Peyer's patch (tissue), 4 donors: Measurements from ENCODE around the gene NCAM2. TPM values are rescaled to one million over a fixed set of nuclear protein-coding genes. Genes with fewer than 3 reads are reported as not detected.

Experiments used
- DNase-seq, 3 donors: peaks; one replicate each; pipeline ENCODE4 v3.0.0-alpha.2; 2017 to 2019
- H3K27ac ChIP-seq, 4 donors: fragments of 200-600 bp; sonication (generic); one replicate each; pipeline ENCODE4 v1.5.1; 2016 to 2019
- H3K27me3 ChIP-seq, 2 donors: fragments of 200-600 bp; sonication (generic); one replicate each; pipeline ENCODE4 v1.5.1; 2019
- H3K36me3 ChIP-seq, 3 donors: fragments of 200-600 bp; sonication (generic); one replicate each; pipeline ENCODE4 v1.5.1; 2016 to 2019
- H3K4me1 ChIP-seq, 4 donors: fragments of 200-600 bp; sonication (generic); one replicate each; pipeline ENCODE4 v1.5.1; 2016 to 2019
- H3K4me3 ChIP-seq, 4 donors: fragments of 200-600 bp; sonication (generic); 1 replicate in 3 of 4; 2 replicates in 1 of 4; pipeline ENCODE4 v1.5.1; 2016 to 2019; ENCODE audit warnings: mild to moderate bottlenecking in 1 of 4
- H3K9me3 ChIP-seq, 4 donors: fragments of 200-600 bp; sonication (generic); one replicate each; pipeline ENCODE4 v1.5.1; 2016 to 2019; ENCODE audit warnings: mild to moderate bottlenecking in 1 of 4
- POLR2A ChIP-seq, 2 donors: fragments of 450-650 bp; IDR thresholded peaks; one replicate each; pipeline ENCODE4 v1.5.1; 2017; ENCODE audit warnings: antibody characterized with exemption in 2 of 2, mild to moderate bottlenecking in 2 of 2, moderate library complexity in 2 of 2
- total RNA-seq, 4 donors: library from RNA; depleted of rRNA; stranded (reverse); fragments of >200 nt; gene quantifications; one replicate each; pipeline ENCODE4 v1.1.0, GENCODE V29; 2016
- TF ChIP-seq, protein P1 (sequence below), 6 experiments: fragments of 450-650 bp in 4 of 6; fragments of 200-600 bp in 2 of 6; sonication (generic) in 1 of 6; IDR thresholded peaks; one replicate each; pipeline ENCODE4 v1.5.1; 2017 to 2019; ENCODE audit warnings: antibody characterized with exemption in 6 of 6, mild to moderate bottlenecking in 3 of 6, moderate library complexity in 1 of 6

Gene NCAM2
- total RNA-seq, 4 donors from 2014 or later: 0.13 to 5.8 (median 0.60) TPM

- Histone ChIP-seq H3K27ac (no peak overlapping the region), H3K4me3 (no peak overlapping the region), H3K9me3 (no peaks in the 10 kb centered on the region), H3K27me3 (no peaks in the 10 kb centered on the region), H3K36me3 (no peaks in the 10 kb centered on the region), H3K4me1 (no peaks in the 10 kb centered on the region)
- TF ChIP-seq POLR2A (IDR thresholded peaks at IDR 0.05): no peak
- TF ChIP-seq, protein P1, sequence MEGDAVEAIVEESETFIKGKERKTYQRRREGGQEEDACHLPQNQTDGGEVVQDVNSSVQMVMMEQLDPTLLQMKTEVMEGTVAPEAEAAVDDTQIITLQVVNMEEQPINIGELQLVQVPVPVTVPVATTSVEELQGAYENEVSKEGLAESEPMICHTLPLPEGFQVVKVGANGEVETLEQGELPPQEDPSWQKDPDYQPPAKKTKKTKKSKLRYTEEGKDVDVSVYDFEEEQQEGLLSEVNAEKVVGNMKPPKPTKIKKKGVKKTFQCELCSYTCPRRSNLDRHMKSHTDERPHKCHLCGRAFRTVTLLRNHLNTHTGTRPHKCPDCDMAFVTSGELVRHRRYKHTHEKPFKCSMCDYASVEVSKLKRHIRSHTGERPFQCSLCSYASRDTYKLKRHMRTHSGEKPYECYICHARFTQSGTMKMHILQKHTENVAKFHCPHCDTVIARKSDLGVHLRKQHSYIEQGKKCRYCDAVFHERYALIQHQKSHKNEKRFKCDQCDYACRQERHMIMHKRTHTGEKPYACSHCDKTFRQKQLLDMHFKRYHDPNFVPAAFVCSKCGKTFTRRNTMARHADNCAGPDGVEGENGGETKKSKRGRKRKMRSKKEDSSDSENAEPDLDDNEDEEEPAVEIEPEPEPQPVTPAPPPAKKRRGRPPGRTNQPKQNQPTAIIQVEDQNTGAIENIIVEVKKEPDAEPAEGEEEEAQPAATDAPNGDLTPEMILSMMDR (IDR thresholded peaks at IDR 0.05): no peak
- DNase-seq: no peak
Measured at GRCh38 chr21:21114461-21114860, 116.3 kb downstream of the NCAM2 start.

GRCh38 chr21:21119091-21119490 lies 120.9 kb downstream of the NCAM2 start:
- no peak for DNase-seq
- Histone ChIP-seq H3K4me1 (no peaks in the 10 kb centered on the region), H3K4me3 (no peak overlapping the region), H3K9me3 (no peaks in the 10 kb centered on the region), H3K27ac (no peak overlapping the region), H3K36me3 (no peaks in the 10 kb centered on the region), H3K27me3 (no peaks in the 10 kb centered on the region)
- TF ChIP-seq, protein P1 (IDR thresholded peaks at IDR 0.05): no peak
- TF ChIP-seq POLR2A (IDR thresholded peaks at IDR 0.05): no peak

- H3K27me3 ChIP-seq: no peaks in the 10 kb centered on the region
- H3K4me3 ChIP-seq: no peak overlapping the region
- no peak overlapping the region for H3K27ac ChIP-seq
- H3K36me3 ChIP-seq: no peaks in the 10 kb centered on the region
- TF ChIP-seq, protein P1 (IDR thresholded peaks at IDR 0.05): no peak
- TF ChIP-seq POLR2A (IDR thresholded peaks at IDR 0.05): no peak
- H3K4me1 ChIP-seq: no peaks in the 10 kb centered on the region
- DNase-seq: no peak
- H3K9me3 ChIP-seq: no peaks in the 10 kb centered on the region
Measured at GRCh38 chr21:21122680-21123079, 124.5 kb downstream of the NCAM2 start.

GRCh38 chr21:21132390-21132789 lies 134.2 kb downstream of the NCAM2 start:
- Histone ChIP-seq H3K27ac (no peak overlapping the region), H3K4me1 (no peaks in the 10 kb centered on the region), H3K4me3 (no peak overlapping the region), H3K9me3 (no peaks in the 10 kb centered on the region), H3K36me3 (no peaks in the 10 kb centered on the region), H3K27me3 (no peaks in the 10 kb centered on the region)
- no peak for DNase-seq
- TF ChIP-seq, protein P1 (IDR thresholded peaks at IDR 0.05): no peak
- TF ChIP-seq POLR2A (IDR thresholded peaks at IDR 0.05): no peak

DNA sequence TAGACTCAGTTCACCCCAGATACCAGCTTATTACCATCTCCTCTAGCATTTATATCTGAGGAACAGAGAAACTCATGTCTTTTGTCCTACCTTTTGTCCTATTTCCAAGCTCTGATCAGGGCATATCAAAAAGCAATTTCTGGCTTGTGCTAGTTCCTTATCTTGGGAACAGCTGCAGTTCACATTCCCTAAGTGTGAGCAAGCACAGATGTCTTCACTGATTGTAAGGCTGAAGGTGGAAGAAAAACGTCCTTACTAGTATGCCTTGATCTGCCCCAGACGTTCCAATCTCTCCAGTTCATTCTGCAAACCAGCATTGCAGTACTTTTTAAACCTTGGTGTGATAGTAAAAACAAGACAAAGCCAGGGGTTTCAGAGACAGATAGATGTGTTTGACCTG lies 139.8 kb downstream of the NCAM2 start:
- Histone ChIP-seq H3K4me3 (no peak overlapping the region), H3K27ac (no peak overlapping the region), H3K4me1 (no peaks in the 10 kb centered on the region), H3K9me3 (no peaks in the 10 kb centered on the region), H3K36me3 (no peaks in the 10 kb centered on the region), H3K27me3 (no peaks in the 10 kb centered on the region)
- TF ChIP-seq, protein P1 (IDR thresholded peaks at IDR 0.05): no peak
- TF ChIP-seq POLR2A (IDR thresholded peaks at IDR 0.05): no peak
- DNase-seq: no peak
